HCT116 (cell line): ENCODE data around the gene PRKAR1A. TPM values are rescaled to one million over a fixed set of nuclear protein-coding genes. Genes with fewer than 3 reads are reported as not detected.

Experiments used
- ATAC-seq: fragments of 200-7000 bp; cut with Tn5 transposase; 2 replicates; pipeline ENCODE4 v1.9.1; 2020; ENCODE audit warnings: mild to moderate bottlenecking, moderate library complexity
- BruUV-seq: library from RNA; stranded (reverse); fragments of 400-500 nt; replicated peaks from 2 replicates; lab custom pipeline; 2021; lab: Mats Ljungman, UMichigan
- CTCF ChIA-PET: fragments of 300-600 bp; sonication (Branson Sonifier 250); formaldehyde crosslinking; loops from one replicate; lab custom pipeline; 2021; ENCODE audit warnings: antibody characterized with exemption; lab: Charles Lee
- POLR2A ChIA-PET: fragments of 300-600, 350-600 bp; sonication (Branson Sonifier 250); formaldehyde crosslinking; loops from one replicate; lab custom pipeline; 2021; ENCODE audit warnings: antibody characterized with exemption; lab: Charles Lee
- RAD21 ChIA-PET, 2 experiments: fragments of 300-600 bp; sonication (Branson Sonifier 250); formaldehyde crosslinking; loops; one replicate each; lab custom pipeline; 2023; ENCODE audit warnings: low total read pairs in 2 of 2; ENCODE audit not compliant: uncharacterized antibody in 2 of 2, unreplicated experiment in 2 of 2, low non-redundant PET in 1 of 2; lab: Charles Lee
- DNase-seq: peaks from one replicate; pipeline ENCODE4 v3.0.0-alpha.2; 2010; ENCODE audit warnings: low read depth, low spot score
- H2AFZ ChIP-seq: fragments of 200-600 bp; shearing (Covaris generic), sonication (generic); 2 replicates; pipeline ENCODE4 v1.6.1; 2017; ENCODE audit warnings: low read depth, mixed run types, mixed read lengths, antibody characterized with exemption, low read length; ENCODE audit not compliant: poor library complexity, severe bottlenecking
- H3K27ac ChIP-seq: 2 replicates; pipeline ENCODE4 v1.5.1; 2012; ENCODE audit warnings: low read depth, low read length
- H3K27me3 ChIP-seq: fragments of 200-600 bp; sonication (generic); 2 replicates; pipeline ENCODE4 v1.6.1; 2016; ENCODE audit warnings: mixed run types, low read length, mixed read lengths; ENCODE audit not compliant: insufficient read depth
- H3K36me3 ChIP-seq, 2 experiments: fragments of 200-500 bp in 1 of 2; fragments of 200-600 bp in 1 of 2; sonication (Bioruptor generic) in 1 of 2; sonication (generic) in 1 of 2; 2 replicates each; pipeline versions ENCODE4 v1.5.1 to v1.6.1; 2014 to 2016; ENCODE audit warnings: low read length in 2 of 2, inconsistent platforms in 1 of 2, mixed read lengths in 1 of 2, mixed run types in 1 of 2; ENCODE audit not compliant: insufficient read depth in 2 of 2, control insufficient read depth in 1 of 2
- H3K4me1 ChIP-seq, 2 experiments: fragments of 200-600 bp in 1 of 2; sonication (generic) in 1 of 2; 2 replicates each; pipeline versions ENCODE4 v1.5.1 to v1.6.1; 2012 to 2017; ENCODE audit warnings: low read length in 2 of 2, inconsistent platforms in 1 of 2, mild to moderate bottlenecking in 1 of 2, mixed read lengths in 1 of 2, mixed run types in 1 of 2, moderate library complexity in 1 of 2; ENCODE audit not compliant: insufficient read depth in 2 of 2, control insufficient read depth in 1 of 2
- H3K4me2 ChIP-seq: fragments of 200-600 bp; sonication (generic); 2 replicates; pipeline ENCODE4 v1.6.1; 2017; ENCODE audit warnings: mixed run types, low read length, mixed read lengths
- H3K4me3 ChIP-seq, 2 experiments: fragments of 200-600 bp in 1 of 2; sonication (generic) in 1 of 2; replicated peaks in 1 of 2; 2 replicates each; pipeline ENCODE4 v1.5.1; 2011 to 2016; ENCODE audit warnings: low read length in 2 of 2, control low read depth in 1 of 2, low read depth in 1 of 2, mild to moderate bottlenecking in 1 of 2, mixed read lengths in 1 of 2, mixed run types in 1 of 2
- H3K79me2 ChIP-seq: fragments of 200-600 bp; sonication (generic); 2 replicates; pipeline ENCODE4 v1.6.1; 2017; ENCODE audit warnings: mild to moderate bottlenecking, mixed run types, low read length, moderate library complexity, mixed read lengths; ENCODE audit not compliant: insufficient read depth
- H3K9ac ChIP-seq: fragments of 200-600 bp; sonication (generic); 2 replicates; pipeline ENCODE4 v1.6.1; 2016; ENCODE audit warnings: low read length, mixed read lengths
- H3K9me2 ChIP-seq: fragments of 200-600 bp; sonication (generic), shearing (Covaris generic); 2 replicates; pipeline ENCODE4 v1.6.1; 2017; ENCODE audit warnings: mixed run types, mild to moderate bottlenecking, moderate library complexity; ENCODE audit not compliant: insufficient read depth
- H3K9me3 ChIP-seq, 2 experiments: fragments of 200-500 bp in 1 of 2; fragments of 200-600 bp in 1 of 2; sonication (Bioruptor generic) in 1 of 2; sonication (generic) in 1 of 2; 2 replicates each; pipeline ENCODE4 v1.6.1; 2014 to 2017; ENCODE audit warnings: low read length in 2 of 2, mixed read lengths in 2 of 2, inconsistent platforms in 1 of 2, low read depth in 1 of 2, mild to moderate bottlenecking in 1 of 2, mixed run types in 1 of 2, moderate library complexity in 1 of 2; ENCODE audit not compliant: control insufficient read depth in 1 of 2, insufficient read depth in 1 of 2
- H4K20me1 ChIP-seq: fragments of 200-600 bp; sonication (generic), shearing (Covaris generic); 2 replicates; pipeline ENCODE4 v1.6.1; 2017; ENCODE audit warnings: mixed run types, mild to moderate bottlenecking, moderate library complexity; ENCODE audit not compliant: insufficient read depth
- CBX3 ChIP-seq: IDR thresholded peaks from 2 replicates; pipeline ENCODE4 v1.6.1; 2012; ENCODE audit warnings: low read depth
- EGR1 ChIP-seq: IDR thresholded peaks from 2 replicates; pipeline ENCODE4 v1.6.1; 2012; ENCODE audit warnings: low read depth
- ELF1 ChIP-seq: IDR thresholded peaks from 2 replicates; pipeline ENCODE4 v1.6.1; 2012; ENCODE audit warnings: low read depth, borderline replicate concordance
- EZH2 ChIP-seq: fragments of 200-600 bp; sonication (generic); IDR thresholded peaks from 2 replicates; pipeline ENCODE4 v1.6.1; 2017; ENCODE audit warnings: antibody characterized with exemption, mixed run types
- EZH2phosphoT487 ChIP-seq: fragments of 200-600 bp; IDR thresholded peaks from 2 replicates; pipeline ENCODE4 v1.6.1; 2018; ENCODE audit warnings: antibody characterized with exemption, borderline replicate concordance
- JUND ChIP-seq: IDR thresholded peaks from 2 replicates; pipeline ENCODE4 v1.6.1; 2012
- ZFX ChIP-seq: fragments of 450-650 bp; IDR thresholded peaks from 2 replicates; pipeline ENCODE4 v1.6.1; 2017
- ZNF274 ChIP-seq: fragments of 200-500 bp; sonication (Bioruptor generic); IDR thresholded peaks from 2 replicates; pipeline ENCODE4 v1.6.1; 2014; ENCODE audit warnings: mild to moderate bottlenecking, low read depth, low read length, inconsistent platforms
- intact Hi-C: fragments of 100-400 bp; cut with micrococcal nuclease; formaldehyde crosslinking; loops from 2 replicates; pipeline ENCODE4 v1.10.0; 2022
- total RNA-seq: library from RNA; stranded (reverse); gene quantifications from one replicate; pipeline ENCODE4 v1.2.1, GENCODE V29; 2021; ENCODE audit not compliant: unreplicated experiment
- TF ChIP-seq, protein P1 (sequence below), 3 experiments: fragments of 200-600 bp in 1 of 3; sonication (generic) in 1 of 3; IDR thresholded peaks in 2 of 3; conservative IDR thresholded peaks in 1 of 3; 2 replicates each; pipeline ENCODE4 v1.5.1; 2012 to 2017; ENCODE audit warnings: low read depth in 2 of 3, low read length in 2 of 3, antibody characterized with exemption in 1 of 3, borderline replicate concordance in 1 of 3, control low read depth in 1 of 3, mild to moderate bottlenecking in 1 of 3, mixed read lengths in 1 of 3, mixed run types in 1 of 3, moderate library complexity in 1 of 3; ENCODE audit not compliant: insufficient read depth in 1 of 3
- TF ChIP-seq, protein P2 (sequence below): IDR thresholded peaks from 2 replicates; pipeline ENCODE4 v1.6.1; 2011; ENCODE audit warnings: mild to moderate bottlenecking, low read length, moderate library complexity; ENCODE audit not compliant: insufficient replicate concordance; ENCODE audit errors: extremely low read depth
- TF ChIP-seq, protein P3 (sequence below): IDR thresholded peaks from 2 replicates; pipeline ENCODE4 v1.6.1; 2012

The PRKAR1A gene
- total RNA-seq, 1 experiment from 2014 or later, result 295 TPM

- no peak for DNase-seq
- H3K4me3 ChIP-seq, result no peak overlapping the region
- H4K20me1 ChIP-seq, result no peaks in the 10 kb centered on the region
- TF ChIP-seq JUND (no peak), EZH2 (no peak), ZNF274 (no peak), CBX3 (no peak), EGR1 (no peak), ELF1 (no peak), ZFX (no peak), EZH2phosphoT487 (no peak)
- TF ChIP-seq, protein P1, sequence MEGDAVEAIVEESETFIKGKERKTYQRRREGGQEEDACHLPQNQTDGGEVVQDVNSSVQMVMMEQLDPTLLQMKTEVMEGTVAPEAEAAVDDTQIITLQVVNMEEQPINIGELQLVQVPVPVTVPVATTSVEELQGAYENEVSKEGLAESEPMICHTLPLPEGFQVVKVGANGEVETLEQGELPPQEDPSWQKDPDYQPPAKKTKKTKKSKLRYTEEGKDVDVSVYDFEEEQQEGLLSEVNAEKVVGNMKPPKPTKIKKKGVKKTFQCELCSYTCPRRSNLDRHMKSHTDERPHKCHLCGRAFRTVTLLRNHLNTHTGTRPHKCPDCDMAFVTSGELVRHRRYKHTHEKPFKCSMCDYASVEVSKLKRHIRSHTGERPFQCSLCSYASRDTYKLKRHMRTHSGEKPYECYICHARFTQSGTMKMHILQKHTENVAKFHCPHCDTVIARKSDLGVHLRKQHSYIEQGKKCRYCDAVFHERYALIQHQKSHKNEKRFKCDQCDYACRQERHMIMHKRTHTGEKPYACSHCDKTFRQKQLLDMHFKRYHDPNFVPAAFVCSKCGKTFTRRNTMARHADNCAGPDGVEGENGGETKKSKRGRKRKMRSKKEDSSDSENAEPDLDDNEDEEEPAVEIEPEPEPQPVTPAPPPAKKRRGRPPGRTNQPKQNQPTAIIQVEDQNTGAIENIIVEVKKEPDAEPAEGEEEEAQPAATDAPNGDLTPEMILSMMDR (IDR thresholded peaks at IDR 0.05 in 2 of 3, conservative IDR thresholded peaks at IDR 0.05 in 1 of 3; ENCODE audit: borderline replicate concordance in 1 of 3, insufficient read depth in 1 of 3, low read depth in 2 of 3, low read length in 2 of 3), result no peak
- TF ChIP-seq, protein P2, sequence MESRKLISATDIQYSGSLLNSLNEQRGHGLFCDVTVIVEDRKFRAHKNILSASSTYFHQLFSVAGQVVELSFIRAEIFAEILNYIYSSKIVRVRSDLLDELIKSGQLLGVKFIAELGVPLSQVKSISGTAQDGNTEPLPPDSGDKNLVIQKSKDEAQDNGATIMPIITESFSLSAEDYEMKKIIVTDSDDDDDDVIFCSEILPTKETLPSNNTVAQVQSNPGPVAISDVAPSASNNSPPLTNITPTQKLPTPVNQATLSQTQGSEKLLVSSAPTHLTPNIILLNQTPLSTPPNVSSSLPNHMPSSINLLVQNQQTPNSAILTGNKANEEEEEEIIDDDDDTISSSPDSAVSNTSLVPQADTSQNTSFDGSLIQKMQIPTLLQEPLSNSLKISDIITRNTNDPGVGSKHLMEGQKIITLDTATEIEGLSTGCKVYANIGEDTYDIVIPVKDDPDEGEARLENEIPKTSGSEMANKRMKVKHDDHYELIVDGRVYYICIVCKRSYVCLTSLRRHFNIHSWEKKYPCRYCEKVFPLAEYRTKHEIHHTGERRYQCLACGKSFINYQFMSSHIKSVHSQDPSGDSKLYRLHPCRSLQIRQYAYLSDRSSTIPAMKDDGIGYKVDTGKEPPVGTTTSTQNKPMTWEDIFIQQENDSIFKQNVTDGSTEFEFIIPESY, result no peak
- TF ChIP-seq, protein P3, sequence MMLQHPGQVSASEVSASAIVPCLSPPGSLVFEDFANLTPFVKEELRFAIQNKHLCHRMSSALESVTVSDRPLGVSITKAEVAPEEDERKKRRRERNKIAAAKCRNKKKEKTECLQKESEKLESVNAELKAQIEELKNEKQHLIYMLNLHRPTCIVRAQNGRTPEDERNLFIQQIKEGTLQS, result no peak
- no peak overlapping the region for H3K9ac ChIP-seq
- H3K79me2 ChIP-seq, result no peaks in the 10 kb centered on the region
- ChIA-PET RAD21 (no interaction called here), POLR2A (no interaction called here), CTCF (interaction anchor here (1.1 kb wide), 1 partner anchor 22 kb away, joined by 3 read pairs; no protein-coding TSS in a partner anchor)
- no peaks in the 10 kb centered on the region for H3K27me3 ChIP-seq
- no peak overlapping the region for H2AFZ ChIP-seq
- no peaks in the 10 kb centered on the region for H3K9me3 ChIP-seq
- no peak overlapping the region for H3K4me2 ChIP-seq
- no peak overlapping the region for H3K27ac ChIP-seq
- no TSS peak for BruUV-seq
- H3K4me1 ChIP-seq, result no peaks in the 10 kb centered on the region
- no peak for ATAC-seq
- H3K9me2 ChIP-seq, result no peaks in the 10 kb centered on the region
- intact Hi-C loops, result no loop called here
- H3K36me3 ChIP-seq, result no peaks in the 10 kb centered on the region
Measured at GRCh38 chr17:68592009-68592408, 79.8 kb downstream of the PRKAR1A start.
